ENCODE measurements around the gene FHOD3.

The FHOD3 gene

DNA sequence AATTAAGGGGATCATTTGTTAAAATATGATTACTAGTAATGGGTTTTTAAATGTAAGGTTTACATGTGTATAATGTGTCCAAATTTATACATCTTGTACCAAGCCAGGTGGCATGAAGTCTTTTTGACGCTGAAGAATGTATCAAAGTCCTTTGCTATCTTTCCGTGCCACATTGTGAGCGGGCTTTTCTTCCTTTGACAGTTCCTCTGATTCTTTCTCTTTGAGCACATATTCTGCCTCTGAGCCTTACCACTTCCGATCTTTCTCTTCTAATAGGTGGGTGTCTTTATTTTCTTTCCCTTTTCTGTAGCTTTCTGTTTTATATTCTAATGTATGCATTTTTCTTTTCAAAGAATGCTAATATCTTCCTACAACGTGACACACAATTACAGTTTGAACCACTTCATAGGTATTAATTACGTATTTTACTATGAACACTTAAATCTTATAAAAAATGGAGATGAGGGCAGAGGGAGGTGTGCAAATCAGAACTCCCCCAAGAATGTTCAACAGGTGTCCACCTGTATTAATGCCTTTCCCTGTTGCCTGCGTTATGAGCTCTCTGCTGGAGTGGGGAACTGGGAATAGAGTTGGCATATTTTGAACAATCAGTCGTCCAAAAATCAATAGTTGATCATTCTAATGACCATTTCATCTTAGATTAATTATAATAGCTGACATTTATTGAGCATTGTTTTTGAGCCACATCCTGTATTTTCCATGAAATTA, 355.8 kb downstream of the FHOD3 start:
- no peaks in the 10 kb centered on the region for H3K36me3 ChIP-seq (replicated peaks)
- H3K4me3 ChIP-seq (ENCODE audit: low read depth, low read length): no peak overlapping the region
- in situ Hi-C loops (cut with HindIII; ENCODE audit: low pct_ligation_motif_present, low sequenced_read_pairs): no loop called here
- no peak for DNase-seq
- no peak overlapping the region for H3K27ac ChIP-seq
- TF ChIP-seq, protein P1, sequence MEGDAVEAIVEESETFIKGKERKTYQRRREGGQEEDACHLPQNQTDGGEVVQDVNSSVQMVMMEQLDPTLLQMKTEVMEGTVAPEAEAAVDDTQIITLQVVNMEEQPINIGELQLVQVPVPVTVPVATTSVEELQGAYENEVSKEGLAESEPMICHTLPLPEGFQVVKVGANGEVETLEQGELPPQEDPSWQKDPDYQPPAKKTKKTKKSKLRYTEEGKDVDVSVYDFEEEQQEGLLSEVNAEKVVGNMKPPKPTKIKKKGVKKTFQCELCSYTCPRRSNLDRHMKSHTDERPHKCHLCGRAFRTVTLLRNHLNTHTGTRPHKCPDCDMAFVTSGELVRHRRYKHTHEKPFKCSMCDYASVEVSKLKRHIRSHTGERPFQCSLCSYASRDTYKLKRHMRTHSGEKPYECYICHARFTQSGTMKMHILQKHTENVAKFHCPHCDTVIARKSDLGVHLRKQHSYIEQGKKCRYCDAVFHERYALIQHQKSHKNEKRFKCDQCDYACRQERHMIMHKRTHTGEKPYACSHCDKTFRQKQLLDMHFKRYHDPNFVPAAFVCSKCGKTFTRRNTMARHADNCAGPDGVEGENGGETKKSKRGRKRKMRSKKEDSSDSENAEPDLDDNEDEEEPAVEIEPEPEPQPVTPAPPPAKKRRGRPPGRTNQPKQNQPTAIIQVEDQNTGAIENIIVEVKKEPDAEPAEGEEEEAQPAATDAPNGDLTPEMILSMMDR (IDR thresholded peaks at IDR 0.05; ENCODE audit: low read depth, low read length, missing control alignments): no peak
- no peaks in the 10 kb centered on the region for H3K27me3 ChIP-seq (replicated peaks)

DNA sequence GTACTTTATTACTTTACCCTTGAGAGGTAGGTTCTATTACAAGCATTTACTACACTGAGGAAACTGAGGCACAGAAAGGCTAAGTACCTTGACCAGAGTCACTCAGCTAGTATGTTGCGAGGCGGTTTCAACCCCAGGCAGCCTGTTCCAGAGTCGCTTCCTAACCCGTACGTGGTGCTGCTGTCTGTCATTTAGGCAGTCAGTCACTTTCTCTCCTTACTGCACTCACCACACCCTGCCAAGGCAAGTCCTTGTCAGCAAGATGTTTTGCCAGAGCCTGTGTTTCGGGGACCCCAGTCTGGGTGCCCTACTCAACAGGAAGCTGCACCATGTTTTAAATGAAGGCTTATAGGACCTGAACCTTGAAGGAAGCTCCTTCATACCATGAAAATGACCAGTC, 356.4 kb downstream of the FHOD3 start:
- H3K36me3 ChIP-seq (replicated peaks): no peaks in the 10 kb centered on the region
- H3K27me3 ChIP-seq (replicated peaks): no peaks in the 10 kb centered on the region
- in situ Hi-C loops (cut with HindIII; ENCODE audit: low pct_ligation_motif_present, low sequenced_read_pairs): no loop called here
- H3K27ac ChIP-seq: no peak overlapping the region
- DNase-seq: no peak
- H3K4me3 ChIP-seq (ENCODE audit: low read depth, low read length): no peak overlapping the region
- TF ChIP-seq, protein P1 (IDR thresholded peaks at IDR 0.05; ENCODE audit: low read depth, low read length, missing control alignments): no peak

DNA sequence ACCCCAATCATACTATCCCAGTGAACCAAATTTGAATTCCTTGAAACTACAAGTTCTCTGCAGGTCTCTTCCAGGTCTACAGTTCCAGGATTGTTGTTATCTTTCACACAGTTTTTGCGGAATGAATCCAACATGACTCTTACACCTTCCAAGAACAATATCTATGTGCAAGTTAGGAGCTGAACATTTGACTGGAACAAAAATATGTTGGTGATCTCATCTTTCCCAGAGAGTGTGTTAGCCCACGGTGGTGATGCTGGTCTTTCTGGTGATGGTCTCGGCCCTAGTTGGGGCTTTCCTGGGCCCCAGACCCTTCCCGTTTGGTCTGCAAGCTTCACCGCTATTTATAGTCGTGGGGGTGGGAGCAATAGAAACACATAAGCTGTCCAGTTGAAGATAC, 357.6 kb downstream of the FHOD3 start:
- in situ Hi-C loops (cut with HindIII; ENCODE audit: low pct_ligation_motif_present, low sequenced_read_pairs): no loop called here
- TF ChIP-seq, protein P1 (IDR thresholded peaks at IDR 0.05; ENCODE audit: low read depth, low read length, missing control alignments): no peak
- DNase-seq: no peak
- no peak overlapping the region for H3K27ac ChIP-seq
- no peaks in the 10 kb centered on the region for H3K36me3 ChIP-seq (replicated peaks)
- H3K27me3 ChIP-seq (replicated peaks): no peaks in the 10 kb centered on the region
- H3K4me3 ChIP-seq (ENCODE audit: low read depth, low read length): no peak overlapping the region

DNA sequence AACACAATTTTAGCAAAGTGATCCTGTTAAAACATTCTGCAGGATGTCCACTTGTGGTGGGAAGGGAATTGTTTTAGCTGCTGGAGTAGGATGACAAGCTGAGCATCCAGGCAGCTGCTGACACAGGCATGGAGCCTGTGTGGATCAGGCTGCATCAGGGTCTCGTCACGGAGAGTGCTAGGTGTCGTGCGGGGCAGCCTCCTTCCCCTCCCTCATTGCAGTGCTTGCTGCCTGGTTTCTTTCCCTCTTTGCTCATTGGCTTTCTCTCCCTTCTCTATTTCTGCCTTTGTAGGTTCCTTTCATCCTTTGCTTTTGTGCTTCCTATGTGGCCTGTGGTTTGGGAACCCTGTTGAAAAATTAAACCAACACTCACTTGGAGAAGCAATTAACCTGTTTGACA, 358.4 kb downstream of the FHOD3 start:
- no peaks in the 10 kb centered on the region for H3K27me3 ChIP-seq (replicated peaks)
- TF ChIP-seq, protein P1 (IDR thresholded peaks at IDR 0.05; ENCODE audit: low read depth, low read length, missing control alignments): no peak
- DNase-seq: no peak
- H3K4me3 ChIP-seq (ENCODE audit: low read depth, low read length): no peak overlapping the region
- in situ Hi-C loops (cut with HindIII; ENCODE audit: low pct_ligation_motif_present, low sequenced_read_pairs): no loop called here
- no peaks in the 10 kb centered on the region for H3K36me3 ChIP-seq (replicated peaks)
- no peak overlapping the region for H3K27ac ChIP-seq

DNA sequence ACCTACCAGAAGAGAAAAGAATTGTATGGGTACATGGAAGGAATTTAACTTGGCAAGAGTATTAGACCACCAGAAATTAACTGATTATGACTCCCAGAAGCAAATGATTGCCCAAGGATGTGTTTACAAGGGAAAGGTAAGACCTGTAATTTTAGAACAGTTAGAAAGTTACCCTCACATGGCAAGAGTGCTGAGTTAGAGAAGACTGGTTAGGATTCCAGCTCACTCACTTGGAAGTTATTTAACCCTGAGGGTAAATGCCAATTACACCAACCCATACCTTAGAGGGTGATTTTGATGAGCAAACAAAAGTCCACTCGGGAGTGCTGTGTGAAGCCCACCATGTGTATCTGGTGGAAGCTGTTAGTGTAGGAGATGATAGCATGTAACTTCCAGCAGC, 361.1 kb downstream of the FHOD3 start:
- H3K36me3 ChIP-seq (replicated peaks): no peaks in the 10 kb centered on the region
- H3K4me3 ChIP-seq (ENCODE audit: low read depth, low read length): no peak overlapping the region
- no peaks in the 10 kb centered on the region for H3K27me3 ChIP-seq (replicated peaks)
- H3K27ac ChIP-seq: no peak overlapping the region
- no peak for DNase-seq
- in situ Hi-C loops (cut with HindIII; ENCODE audit: low pct_ligation_motif_present, low sequenced_read_pairs): no loop called here
- TF ChIP-seq, protein P1 (IDR thresholded peaks at IDR 0.05; ENCODE audit: low read depth, low read length, missing control alignments): no peak

DNA sequence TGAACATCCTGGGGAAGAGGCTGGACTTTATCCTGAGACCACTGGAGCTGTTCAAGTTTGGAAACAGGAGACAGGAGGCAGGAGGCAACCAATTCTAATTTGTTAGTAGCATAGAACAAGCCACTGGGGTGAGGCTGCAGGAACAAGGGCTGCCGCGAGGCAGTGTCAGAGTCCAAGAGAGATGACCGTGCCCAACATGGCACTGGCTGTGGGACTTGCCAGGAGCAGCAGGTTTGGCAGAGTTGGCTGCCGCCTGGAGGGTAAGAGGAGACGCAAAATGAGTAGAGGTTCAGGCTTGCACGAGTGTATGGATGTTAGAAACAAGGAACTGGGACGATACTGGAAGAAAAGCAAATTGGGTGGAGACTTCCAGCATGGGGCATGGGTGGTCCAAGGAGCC, 362.8 kb downstream of the FHOD3 start:
- no peaks in the 10 kb centered on the region for H3K36me3 ChIP-seq (replicated peaks)
- in situ Hi-C loops (cut with HindIII; ENCODE audit: low pct_ligation_motif_present, low sequenced_read_pairs): no loop called here

More for the DNA sequence above, 362.8 kb downstream of the FHOD3 start:
- no peak for DNase-seq
- H3K27me3 ChIP-seq (replicated peaks): no peaks in the 10 kb centered on the region
- H3K4me3 ChIP-seq (ENCODE audit: low read depth, low read length): no peak overlapping the region
- no peak overlapping the region for H3K27ac ChIP-seq
- TF ChIP-seq, protein P1 (IDR thresholded peaks at IDR 0.05; ENCODE audit: low read depth, low read length, missing control alignments): no peak

Data from brain microvascular endothelial cell (primary cell).